ENCODE results near the gene JUNB. TPM values are rescaled to one million over a fixed set of nuclear protein-coding genes. Genes with fewer than 3 reads are reported as not detected.

JUNB gene
- total and polyA plus RNA-seq, 10 of the 15 experiments (the other 5 are each of a cell fraction or from before 2014, with no cell fraction given): 0.55 to 144 (median 68.3) TPM

DNA sequence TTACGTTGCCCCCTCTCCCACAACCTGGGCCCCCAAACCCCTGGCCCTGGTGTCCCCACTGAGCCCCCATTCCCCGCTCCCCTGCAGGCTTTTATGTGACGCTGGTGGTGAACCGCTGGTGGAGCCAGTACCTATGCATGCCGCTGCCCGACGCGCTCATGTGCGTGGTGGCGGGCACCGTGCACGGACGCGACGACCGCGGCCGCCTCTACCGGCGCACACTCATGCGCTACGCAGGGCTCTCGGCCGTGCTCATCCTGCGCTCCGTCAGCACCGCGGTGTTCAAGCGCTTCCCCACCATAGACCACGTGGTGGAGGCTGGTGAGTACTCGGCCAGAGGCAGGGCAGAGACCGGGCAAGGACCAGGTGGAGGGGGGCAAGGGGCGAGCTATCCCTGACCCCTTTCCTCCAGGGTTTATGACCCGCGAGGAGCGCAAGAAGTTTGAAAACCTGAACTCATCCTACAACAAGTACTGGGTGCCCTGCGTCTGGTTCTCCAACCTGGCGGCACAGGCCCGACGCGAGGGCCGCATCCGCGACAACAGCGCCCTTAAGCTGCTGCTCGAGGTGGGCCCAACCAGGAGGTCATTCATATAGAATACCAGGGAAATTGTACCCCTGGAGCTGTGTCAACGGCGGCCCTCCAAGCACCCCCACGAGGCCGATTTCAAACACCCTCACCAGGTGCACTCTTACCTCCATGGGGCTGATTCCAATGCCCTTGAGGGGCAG is 36.7 kb upstream of the JUNB start:
- POLR2A ChIA-PET: interaction anchor here (0.9 kb wide), 1 partner anchor 39 kb away, joined by 3 read pairs; no protein-coding TSS in a partner anchor
- no peak overlapping the region for H3K27ac ChIP-seq (ENCODE audit: control insufficient read depth, insufficient read depth)
- DNase-seq (ENCODE audit: low read depth, low spot score): no peak
- H3K9me3 ChIP-seq (replicated peaks; ENCODE audit: control insufficient read depth, insufficient read depth, low read length): no peaks in the 10 kb centered on the region
- FAIRE-seq: no peak
- H3K4me3 ChIP-seq: no peak overlapping the region
- BruUV-seq (replicated peaks): no TSS peak
- no peaks in the 10 kb centered on the region for H3K4me1 ChIP-seq (ENCODE audit: control insufficient read depth, insufficient read depth, low read length)
- no peaks in the 10 kb centered on the region for H3K36me3 ChIP-seq (ENCODE audit: control insufficient read depth in 2 of 2, insufficient read depth in 2 of 2, low read length in 1 of 2)
- H3K79me2 ChIP-seq (ENCODE audit: control insufficient read depth, insufficient read depth, low read length): no peaks in the 10 kb centered on the region
- intact Hi-C loops (cut with micrococcal nuclease; ENCODE audit: unreplicated experiment): loop anchor here (5.0 kb wide), 1 partner anchor 192 kb away; no protein-coding TSS in a partner anchor
- H3K4me2 ChIP-seq (ENCODE audit: control insufficient read depth, insufficient read depth): no peak overlapping the region
- peaks cover 0 to 2% of the 10 kb centered on the region in 2 experiments; a peak in 1 of 4 replicates for H3K27me3 ChIP-seq (replicated peaks in 1 of 2; ENCODE audit: control insufficient read depth in 2 of 2, insufficient read depth in 2 of 2, low read length in 1 of 2)
- H2AFZ ChIP-seq (ENCODE audit: control insufficient read depth, low read depth, low read length): no peak overlapping the region
- H3K9ac ChIP-seq (ENCODE audit: control insufficient read depth, insufficient read depth, low read length): no peak overlapping the region
- 81% methylated on average over 49 of the region's 50 CpGs for WGBS (ENCODE audit: insufficient coverage, insufficient replicate concordance, low lambda C conversion rate, missing lambda C conversion rate)
- SMC1A ChIA-PET (ENCODE audit: uncharacterized antibody, unreplicated experiment): interaction anchor here (0.6 kb wide), 1 partner anchor 28 kb away, joined by 3 read pairs; no protein-coding TSS in a partner anchor
- CTCF ChIA-PET: interaction anchor here (1.8 to 17.0 kb wide), 4 partner anchors 12 to 93 kb away, joined by 5 to 426 read pairs (median 125); partner anchors contain the start of genes JUNB, PRDX2 and THSD8
- no peak for TF ChIP-seq SUPT20H (IDR thresholded peaks at IDR 0.05; ENCODE audit: borderline replicate concordance, control insufficient read depth, low read depth, low read length)
- no peaks in the 10 kb centered on the region for H4K20me1 ChIP-seq (ENCODE audit: control insufficient read depth, insufficient read depth)
- in situ Hi-C loops (cut with MboI): no loop called here
- RAD21 ChIA-PET (ENCODE audit: unreplicated experiment): interaction anchor here (0.9 to 1.6 kb wide), 2 partner anchors 10 to 46 kb away, joined by 3 read pairs; no protein-coding TSS in a partner anchor
- no peak for ATAC-seq

DNA sequence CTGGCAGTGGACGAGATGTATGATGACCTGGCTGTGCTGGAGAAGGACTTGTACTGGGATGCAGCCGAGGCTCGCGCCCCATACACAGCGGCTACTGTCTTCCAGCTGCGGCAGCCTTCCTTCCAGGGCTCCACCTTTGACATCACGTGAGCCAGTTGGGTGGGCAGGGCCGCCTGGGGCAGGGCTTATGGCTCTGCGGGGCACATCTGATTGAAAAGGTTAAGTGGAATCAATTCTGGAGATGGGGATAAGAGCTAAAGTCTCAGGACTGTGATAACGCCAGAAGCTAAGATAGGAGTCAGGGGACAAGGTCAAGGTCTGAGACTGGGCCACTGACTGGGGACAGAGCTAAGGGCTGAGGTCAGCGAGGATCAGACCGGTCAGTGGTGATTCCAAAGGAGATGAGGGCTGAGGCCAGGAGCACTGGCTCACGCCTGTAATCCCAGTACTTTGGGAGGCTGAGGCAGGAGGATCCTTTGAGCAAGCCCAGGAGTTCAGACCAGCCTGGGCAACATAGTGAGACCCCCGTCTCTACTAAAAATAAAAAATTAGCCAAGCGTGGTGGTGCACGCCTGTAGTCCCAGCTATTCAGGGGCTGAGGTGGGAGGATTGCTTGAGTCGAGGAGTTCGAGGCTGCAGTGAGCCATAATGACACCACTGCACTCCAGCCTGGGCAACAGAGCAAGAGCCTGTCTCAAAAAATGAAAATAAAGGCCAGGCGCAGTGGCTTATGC is 35.0 kb upstream of the JUNB start:
- Histone ChIP-seq H3K4me2 (ENCODE audit: control insufficient read depth, insufficient read depth) (no peak overlapping the region), H2AFZ (ENCODE audit: control insufficient read depth, low read depth, low read length) (no peak overlapping the region), H4K20me1 (ENCODE audit: control insufficient read depth, insufficient read depth) (no peaks in the 10 kb centered on the region), H3K9me3 (replicated peaks; ENCODE audit: control insufficient read depth, insufficient read depth, low read length) (no peaks in the 10 kb centered on the region), H3K4me1 (ENCODE audit: control insufficient read depth, insufficient read depth, low read length) (no peaks in the 10 kb centered on the region), H3K9ac (ENCODE audit: control insufficient read depth, insufficient read depth, low read length) (no peak overlapping the region), H3K4me3 (no peak overlapping the region), H3K36me3 (ENCODE audit: control insufficient read depth in 2 of 2, insufficient read depth in 2 of 2, low read length in 1 of 2) (no peaks in the 10 kb centered on the region), H3K79me2 (ENCODE audit: control insufficient read depth, insufficient read depth, low read length) (no peaks in the 10 kb centered on the region), H3K27me3 (replicated peaks in 1 of 2; ENCODE audit: control insufficient read depth in 2 of 2, insufficient read depth in 2 of 2, low read length in 1 of 2) (peaks cover 0 to 2% of the 10 kb centered on the region in 2 experiments; a peak in 1 of 4 replicates), H3K27ac (ENCODE audit: control insufficient read depth, insufficient read depth) (no peak overlapping the region)
- ChIA-PET RAD21 (ENCODE audit: unreplicated experiment) (interaction anchor here (1.6 kb wide), 1 partner anchor 8 kb away, joined by 3 read pairs; no protein-coding TSS in a partner anchor), POLR2A (no interaction called here), CTCF (interaction anchor here (0.8 to 17.0 kb wide), 8 partner anchors 10 to 174 kb away, joined by 3 to 426 read pairs (median 10); partner anchors contain the start of genes JUNB, PRDX2, THSD8 and TRIR), SMC1A (ENCODE audit: uncharacterized antibody, unreplicated experiment) (interaction anchor here (0.8 kb wide), 1 partner anchor 46 kb away, joined by 3 read pairs; the partner anchor contains the start of gene THSD8)
- 52% methylated on average over 19 of the region's 19 CpGs for WGBS (ENCODE audit: insufficient coverage, insufficient replicate concordance, low lambda C conversion rate, missing lambda C conversion rate)
- DNase-seq (ENCODE audit: low read depth, low spot score) (no peak), ATAC-seq (no peak), FAIRE-seq (no peak)
- in situ Hi-C loops (cut with MboI) (no loop called here), intact Hi-C loops (cut with micrococcal nuclease; ENCODE audit: unreplicated experiment) (loop anchor here (5.0 kb wide), 1 partner anchor 194 kb away; no protein-coding TSS in a partner anchor)
- no TSS peak for BruUV-seq (replicated peaks)
- no peak for TF ChIP-seq MYB (IDR thresholded peaks at IDR 0.05; ENCODE audit: borderline replicate concordance, low read depth, low read length)
- TF ChIP-seq IKZF2 (IDR thresholded peaks at IDR 0.05): no peak
- TF ChIP-seq TARDBP (IDR thresholded peaks at IDR 0.05; ENCODE audit: borderline replicate concordance): no peak

All from GM12878 (cell line).